ENCODE measurements around the gene PGAP1. TPM values are rescaled to one million over a fixed set of nuclear protein-coding genes. Genes with fewer than 3 reads are reported as not detected.
A peak's percentile ranks its signal among the peaks of the same experiment; 100 is the strongest.
"Not testable (repeated sequence)": the region's sequence is repeated elsewhere in the genome, so short reads cannot be mapped to it uniquely, and the experiment has no call there.

Gene PGAP1
- polyA plus RNA-seq, 2 donors, result 1.7 to 2.2 TPM

DNA sequence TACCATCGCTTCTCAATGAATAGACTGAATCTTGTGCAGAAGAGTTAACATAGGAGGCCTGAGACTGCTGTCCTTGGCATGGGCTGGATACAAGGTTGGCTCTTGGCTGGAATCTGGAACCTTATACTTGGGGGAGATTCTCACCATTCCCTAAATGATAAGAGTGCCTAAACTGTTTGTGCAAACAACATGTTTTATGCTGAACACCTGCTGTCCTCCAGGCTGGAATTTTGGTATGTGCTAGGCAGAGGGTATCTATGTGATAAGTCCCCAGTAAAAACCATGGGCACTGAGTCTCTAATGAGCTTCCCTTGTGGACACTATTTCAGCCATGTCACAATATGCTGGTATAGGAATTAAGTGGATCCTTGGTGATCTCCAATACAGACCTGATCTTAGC is 12.8 kb downstream of the PGAP1 start:
- Histone ChIP-seq H3K9me3 (ENCODE audit: control insufficient read depth in 2 of 2, insufficient read depth in 1 of 2, low read depth in 1 of 2, low read length in 1 of 2) (no peaks in the 10 kb centered on the region), H3K27ac (ENCODE audit: low read depth in 2 of 2, low read length in 1 of 2) (no peak overlapping the region), H3K4me1 (ENCODE audit: control insufficient read depth in 2 of 2, insufficient read depth in 2 of 2, low read length in 1 of 2) (no peaks in the 10 kb centered on the region), H3K4me3 (ENCODE audit: low read depth in 1 of 2, low read length in 2 of 2) (no peak overlapping the region), H3K36me3 (ENCODE audit: control insufficient read depth in 2 of 2, insufficient read depth in 2 of 2, low read length in 1 of 2) (peaks cover 3 to 4% of the 10 kb centered on the region in 2 donors), H3K27me3 (ENCODE audit: control insufficient read depth in 1 of 2, insufficient read depth in 2 of 2, low read length in 2 of 2) (no peaks in the 10 kb centered on the region)
- 97 to 100% methylated on average over 1 of the region's 1 CpG for WGBS, 2 donors

- not testable (repeated sequence) for H3K4me1 ChIP-seq (ENCODE audit: control insufficient read depth in 2 of 2, insufficient read depth in 2 of 2, low read length in 1 of 2); H3K36me3 ChIP-seq (ENCODE audit: control insufficient read depth in 2 of 2, insufficient read depth in 2 of 2, low read length in 1 of 2); H3K27me3 ChIP-seq (ENCODE audit: control insufficient read depth in 1 of 2, insufficient read depth in 2 of 2, low read length in 2 of 2); H3K9me3 ChIP-seq (ENCODE audit: control insufficient read depth in 2 of 2, insufficient read depth in 1 of 2, low read depth in 1 of 2, low read length in 1 of 2); H3K27ac ChIP-seq (ENCODE audit: low read depth in 2 of 2, low read length in 1 of 2)
- peak overlapping the region in 1 of 2 donors; percentile 26 for H3K4me3 ChIP-seq (ENCODE audit: low read depth in 1 of 2, low read length in 2 of 2)
- WGBS, 2 donors, result 67 to 78% methylated on average over 8 of the region's 15 CpGs
Measured at GRCh38 chr2:196905365-196905764, 21.1 kb downstream of the PGAP1 start.

DNA sequence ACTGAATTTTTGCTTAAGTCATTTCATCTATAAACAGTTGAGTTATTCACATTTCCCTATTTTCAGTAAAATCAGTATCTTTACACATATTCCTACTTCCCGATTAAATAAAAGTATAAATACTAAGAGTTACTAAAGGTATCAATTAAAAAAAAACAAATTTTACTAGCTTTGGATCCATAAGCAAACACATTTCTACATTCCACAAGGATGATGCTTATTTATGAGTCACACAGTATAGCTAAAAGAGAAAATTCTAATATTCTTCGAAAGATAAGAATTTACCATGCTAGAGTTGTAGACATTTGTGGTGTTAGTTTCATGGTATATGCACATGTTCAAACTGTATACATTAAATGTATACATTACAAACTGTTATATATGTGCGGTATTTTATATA is 23.7 kb downstream of the PGAP1 start:
- Histone ChIP-seq H3K4me1 (ENCODE audit: control insufficient read depth in 2 of 2, insufficient read depth in 2 of 2, low read length in 1 of 2) (no peaks in the 10 kb centered on the region), H3K27ac (ENCODE audit: low read depth in 2 of 2, low read length in 1 of 2) (no peak overlapping the region), H3K9me3 (ENCODE audit: control insufficient read depth in 2 of 2, insufficient read depth in 1 of 2, low read depth in 1 of 2, low read length in 1 of 2) (no peaks in the 10 kb centered on the region), H3K36me3 (ENCODE audit: control insufficient read depth in 2 of 2, insufficient read depth in 2 of 2, low read length in 1 of 2) (no peaks in the 10 kb centered on the region), H3K27me3 (ENCODE audit: control insufficient read depth in 1 of 2, insufficient read depth in 2 of 2, low read length in 2 of 2) (no peaks in the 10 kb centered on the region), H3K4me3 (ENCODE audit: low read depth in 1 of 2, low read length in 2 of 2) (no peak overlapping the region)
- WGBS, 2 donors, result 92 to 93% methylated on average over 3 of the region's 3 CpGs

DNA sequence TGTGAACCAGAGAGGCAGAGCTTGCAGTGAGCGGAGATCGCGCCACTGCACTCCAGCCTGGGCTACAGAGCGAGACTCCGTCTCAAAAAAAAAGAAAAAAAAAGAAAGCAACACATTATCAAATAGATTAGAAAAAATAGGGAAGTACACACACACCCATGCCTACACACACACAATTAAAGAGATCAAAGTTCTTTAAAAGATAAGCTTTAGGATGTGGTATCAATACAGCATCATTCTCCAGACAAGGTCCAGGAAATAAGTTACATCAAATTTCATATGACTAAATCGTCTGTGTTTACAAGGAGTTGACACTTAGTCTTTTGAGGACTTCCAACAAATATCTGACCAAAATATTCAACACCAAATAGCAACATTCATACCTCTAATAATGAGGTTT is 25.7 kb downstream of the PGAP1 start:
- no peak overlapping the region for H3K4me3 ChIP-seq (ENCODE audit: low read depth in 1 of 2, low read length in 2 of 2)
- no peak overlapping the region for H3K27ac ChIP-seq (ENCODE audit: low read depth in 2 of 2, low read length in 1 of 2)
- H3K9me3 ChIP-seq (ENCODE audit: control insufficient read depth in 2 of 2, insufficient read depth in 1 of 2, low read depth in 1 of 2, low read length in 1 of 2), result no peaks in the 10 kb centered on the region
- no peaks in the 10 kb centered on the region for H3K27me3 ChIP-seq (ENCODE audit: control insufficient read depth in 1 of 2, insufficient read depth in 2 of 2, low read length in 2 of 2)
- H3K36me3 ChIP-seq (ENCODE audit: control insufficient read depth in 2 of 2, insufficient read depth in 2 of 2, low read length in 1 of 2), result no peaks in the 10 kb centered on the region
- H3K4me1 ChIP-seq (ENCODE audit: control insufficient read depth in 2 of 2, insufficient read depth in 2 of 2, low read length in 1 of 2), result no peaks in the 10 kb centered on the region
- 92 to 93% methylated on average over 6 of the region's 6 CpGs for WGBS, 2 donors

- 88% methylated on average over 3 of the region's 3 CpGs for WGBS, 2 donors
Measured at GRCh38 chr2:196899976-196900375, 26.5 kb downstream of the PGAP1 start.

DNA sequence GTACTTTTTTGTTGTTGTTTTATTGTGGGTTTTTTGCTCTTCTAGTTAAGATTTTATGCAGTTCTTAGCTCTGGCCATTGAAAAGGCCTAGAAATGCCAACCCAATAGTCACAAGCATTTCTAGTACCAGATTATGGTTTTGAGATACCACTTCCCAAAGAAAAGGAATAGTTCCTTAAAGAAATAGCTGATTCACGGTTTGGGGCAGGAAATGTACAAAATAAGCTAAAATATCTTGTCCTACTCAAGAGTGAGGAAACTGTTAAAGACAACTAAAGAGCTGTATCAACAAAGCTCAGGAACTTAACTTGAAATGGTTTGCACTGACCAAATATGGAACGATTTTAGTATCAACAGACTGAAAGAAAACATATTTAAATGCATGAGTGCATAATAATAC is 35.4 kb downstream of the PGAP1 start:
- no peak overlapping the region for H3K27ac ChIP-seq (ENCODE audit: low read depth in 2 of 2, low read length in 1 of 2)
- no peak overlapping the region for H3K4me3 ChIP-seq (ENCODE audit: low read depth in 1 of 2, low read length in 2 of 2)
- H3K27me3 ChIP-seq (ENCODE audit: control insufficient read depth in 1 of 2, insufficient read depth in 2 of 2, low read length in 2 of 2), result no peaks in the 10 kb centered on the region
- 81 to 86% methylated on average over 2 of the region's 2 CpGs for WGBS, 2 donors
- no peaks in the 10 kb centered on the region for H3K9me3 ChIP-seq (ENCODE audit: control insufficient read depth in 2 of 2, insufficient read depth in 1 of 2, low read depth in 1 of 2, low read length in 1 of 2)
- H3K36me3 ChIP-seq (ENCODE audit: control insufficient read depth in 2 of 2, insufficient read depth in 2 of 2, low read length in 1 of 2), result peaks cover 0 to 3% of the 10 kb centered on the region in 2 donors
- H3K4me1 ChIP-seq (ENCODE audit: control insufficient read depth in 2 of 2, insufficient read depth in 2 of 2, low read length in 1 of 2), result no peaks in the 10 kb centered on the region

More at GRCh38 chr2:196899976-196900375, 26.5 kb downstream of the PGAP1 start:
- Histone ChIP-seq H3K36me3 (ENCODE audit: control insufficient read depth in 2 of 2, insufficient read depth in 2 of 2, low read length in 1 of 2) (no peaks in the 10 kb centered on the region), H3K27ac (ENCODE audit: low read depth in 2 of 2, low read length in 1 of 2) (no peak overlapping the region), H3K4me3 (ENCODE audit: low read depth in 1 of 2, low read length in 2 of 2) (no peak overlapping the region), H3K4me1 (ENCODE audit: control insufficient read depth in 2 of 2, insufficient read depth in 2 of 2, low read length in 1 of 2) (no peaks in the 10 kb centered on the region), H3K9me3 (ENCODE audit: control insufficient read depth in 2 of 2, insufficient read depth in 1 of 2, low read depth in 1 of 2, low read length in 1 of 2) (no peaks in the 10 kb centered on the region), H3K27me3 (ENCODE audit: control insufficient read depth in 1 of 2, insufficient read depth in 2 of 2, low read length in 2 of 2) (no peaks in the 10 kb centered on the region)

GRCh38 chr2:196887431-196887830 is 39.1 kb downstream of the PGAP1 start:
- H3K27me3 ChIP-seq (ENCODE audit: control insufficient read depth in 1 of 2, insufficient read depth in 2 of 2, low read length in 2 of 2), result no peaks in the 10 kb centered on the region
- no peak overlapping the region for H3K4me3 ChIP-seq (ENCODE audit: low read depth in 1 of 2, low read length in 2 of 2)
- no peaks in the 10 kb centered on the region for H3K4me1 ChIP-seq (ENCODE audit: control insufficient read depth in 2 of 2, insufficient read depth in 2 of 2, low read length in 1 of 2)
- no peak overlapping the region for H3K27ac ChIP-seq (ENCODE audit: low read depth in 2 of 2, low read length in 1 of 2)
- H3K36me3 ChIP-seq (ENCODE audit: control insufficient read depth in 2 of 2, insufficient read depth in 2 of 2, low read length in 1 of 2), result peaks cover 0 to 3% of the 10 kb centered on the region in 2 donors
- H3K9me3 ChIP-seq (ENCODE audit: control insufficient read depth in 2 of 2, insufficient read depth in 1 of 2, low read depth in 1 of 2, low read length in 1 of 2), result no peaks in the 10 kb centered on the region

GRCh38 chr2:196884368-196884767 is 42.1 kb downstream of the PGAP1 start:
- Histone ChIP-seq H3K27me3 (ENCODE audit: control insufficient read depth in 1 of 2, insufficient read depth in 2 of 2, low read length in 2 of 2) (no peaks in the 10 kb centered on the region), H3K27ac (ENCODE audit: low read depth in 2 of 2, low read length in 1 of 2) (no peak overlapping the region), H3K4me3 (ENCODE audit: low read depth in 1 of 2, low read length in 2 of 2) (no peak overlapping the region), H3K9me3 (ENCODE audit: control insufficient read depth in 2 of 2, insufficient read depth in 1 of 2, low read depth in 1 of 2, low read length in 1 of 2) (no peaks in the 10 kb centered on the region), H3K36me3 (ENCODE audit: control insufficient read depth in 2 of 2, insufficient read depth in 2 of 2, low read length in 1 of 2) (peaks cover 0 to 2% of the 10 kb centered on the region in 2 donors), H3K4me1 (ENCODE audit: control insufficient read depth in 2 of 2, insufficient read depth in 2 of 2, low read length in 1 of 2) (no peaks in the 10 kb centered on the region)
- 75 to 85% methylated on average over 2 of the region's 2 CpGs for WGBS, 2 donors

- H3K4me3 ChIP-seq (ENCODE audit: low read depth in 1 of 2, low read length in 2 of 2), result no peak overlapping the region
- H3K9me3 ChIP-seq (ENCODE audit: control insufficient read depth in 2 of 2, insufficient read depth in 1 of 2, low read depth in 1 of 2, low read length in 1 of 2), result no peaks in the 10 kb centered on the region
- no peaks in the 10 kb centered on the region for H3K27me3 ChIP-seq (ENCODE audit: control insufficient read depth in 1 of 2, insufficient read depth in 2 of 2, low read length in 2 of 2)
- 91 to 92% methylated on average over 1 of the region's 1 CpG for WGBS, 2 donors
- H3K36me3 ChIP-seq (ENCODE audit: control insufficient read depth in 2 of 2, insufficient read depth in 2 of 2, low read length in 1 of 2), result peaks cover 3 to 6% of the 10 kb centered on the region in 2 donors
- H3K4me1 ChIP-seq (ENCODE audit: control insufficient read depth in 2 of 2, insufficient read depth in 2 of 2, low read length in 1 of 2), result no peaks in the 10 kb centered on the region
- H3K27ac ChIP-seq (ENCODE audit: low read depth in 2 of 2, low read length in 1 of 2), result no peak overlapping the region
Measured at GRCh38 chr2:196876364-196876763, 50.1 kb downstream of the PGAP1 start.

GRCh38 chr2:196875414-196875813 is 51.1 kb downstream of the PGAP1 start:
- Histone ChIP-seq H3K36me3 (ENCODE audit: control insufficient read depth in 2 of 2, insufficient read depth in 2 of 2, low read length in 1 of 2) (peaks cover 3 to 6% of the 10 kb centered on the region in 2 donors), H3K4me3 (ENCODE audit: low read depth in 1 of 2, low read length in 2 of 2) (no peak overlapping the region)
- 92 to 94% methylated on average over 1 of the region's 1 CpG for WGBS, 2 donors

More at GRCh38 chr2:196875414-196875813, 51.1 kb downstream of the PGAP1 start:
- H3K4me1 ChIP-seq (ENCODE audit: control insufficient read depth in 2 of 2, insufficient read depth in 2 of 2, low read length in 1 of 2), result no peaks in the 10 kb centered on the region
- no peak overlapping the region for H3K27ac ChIP-seq (ENCODE audit: low read depth in 2 of 2, low read length in 1 of 2)
- H3K27me3 ChIP-seq (ENCODE audit: control insufficient read depth in 1 of 2, insufficient read depth in 2 of 2, low read length in 2 of 2), result no peaks in the 10 kb centered on the region
- no peaks in the 10 kb centered on the region for H3K9me3 ChIP-seq (ENCODE audit: control insufficient read depth in 2 of 2, insufficient read depth in 1 of 2, low read depth in 1 of 2, low read length in 1 of 2)
